Neutrophil (primary cell): ENCODE data around the gene CWF19L2.
"Not testable (repeated sequence)": the region's sequence is repeated elsewhere in the genome, so short reads cannot be mapped to it uniquely, and the experiment has no call there.

ENCODE experiments used
- H3K27ac ChIP-seq: fragments of 200-600 bp; sonication (generic); 2 replicates; pipeline ENCODE4 v1.5.1; 2016; ENCODE audit warnings: mild to moderate bottlenecking, moderate library complexity
- H3K27me3 ChIP-seq: fragments of 200-600 bp; sonication (generic); 2 replicates; pipeline ENCODE4 v1.6.0; 2016; ENCODE audit warnings: mild to moderate bottlenecking
- H3K36me3 ChIP-seq: fragments of 200-600 bp; sonication (generic); 2 replicates; pipeline ENCODE4 v1.5.1; 2017
- H3K4me1 ChIP-seq, 2 experiments: fragments of 200-600 bp in 1 of 2; sonication (generic) in 1 of 2; 1 replicate in 1 of 2; 2 replicates in 1 of 2; pipeline versions ENCODE4 v1.5.1 to v1.6.1; 2013 to 2016; ENCODE audit warnings: low read depth in 1 of 2, low read length in 1 of 2, mild to moderate bottlenecking in 1 of 2, moderate library complexity in 1 of 2; ENCODE audit not compliant: control insufficient read depth in 1 of 2, insufficient read depth in 1 of 2
- H3K4me3 ChIP-seq, 2 experiments: fragments of 200-600 bp in 1 of 2; sonication (generic) in 1 of 2; 1 replicate in 1 of 2; 2 replicates in 1 of 2; pipeline ENCODE4 v1.5.1; 2013 to 2016; ENCODE audit warnings: low read depth in 1 of 2, low read length in 1 of 2, mild to moderate bottlenecking in 1 of 2, moderate library complexity in 1 of 2
- H3K9me3 ChIP-seq: fragments of 200-600 bp; sonication (generic); 2 replicates; pipeline ENCODE4 v1.5.1; 2016
- TF ChIP-seq, protein P1 (sequence below): fragments of 200-600 bp; sonication (generic); IDR thresholded peaks from 2 replicates; pipeline ENCODE4 v1.5.1; 2016; ENCODE audit warnings: antibody characterized with exemption

The CWF19L2 gene

GRCh38 chr11:107397357-107397756 lies 60.3 kb downstream of the CWF19L2 start:
- Histone ChIP-seq H3K9me3 (no peaks in the 10 kb centered on the region), H3K4me3 (no peak overlapping the region), H3K27ac (no peak overlapping the region), H3K36me3 (peaks cover 5% of the 10 kb centered on the region), H3K4me1 (no peaks in the 10 kb centered on the region), H3K27me3 (no peaks in the 10 kb centered on the region)
- TF ChIP-seq, protein P1, sequence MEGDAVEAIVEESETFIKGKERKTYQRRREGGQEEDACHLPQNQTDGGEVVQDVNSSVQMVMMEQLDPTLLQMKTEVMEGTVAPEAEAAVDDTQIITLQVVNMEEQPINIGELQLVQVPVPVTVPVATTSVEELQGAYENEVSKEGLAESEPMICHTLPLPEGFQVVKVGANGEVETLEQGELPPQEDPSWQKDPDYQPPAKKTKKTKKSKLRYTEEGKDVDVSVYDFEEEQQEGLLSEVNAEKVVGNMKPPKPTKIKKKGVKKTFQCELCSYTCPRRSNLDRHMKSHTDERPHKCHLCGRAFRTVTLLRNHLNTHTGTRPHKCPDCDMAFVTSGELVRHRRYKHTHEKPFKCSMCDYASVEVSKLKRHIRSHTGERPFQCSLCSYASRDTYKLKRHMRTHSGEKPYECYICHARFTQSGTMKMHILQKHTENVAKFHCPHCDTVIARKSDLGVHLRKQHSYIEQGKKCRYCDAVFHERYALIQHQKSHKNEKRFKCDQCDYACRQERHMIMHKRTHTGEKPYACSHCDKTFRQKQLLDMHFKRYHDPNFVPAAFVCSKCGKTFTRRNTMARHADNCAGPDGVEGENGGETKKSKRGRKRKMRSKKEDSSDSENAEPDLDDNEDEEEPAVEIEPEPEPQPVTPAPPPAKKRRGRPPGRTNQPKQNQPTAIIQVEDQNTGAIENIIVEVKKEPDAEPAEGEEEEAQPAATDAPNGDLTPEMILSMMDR: no peak

DNA sequence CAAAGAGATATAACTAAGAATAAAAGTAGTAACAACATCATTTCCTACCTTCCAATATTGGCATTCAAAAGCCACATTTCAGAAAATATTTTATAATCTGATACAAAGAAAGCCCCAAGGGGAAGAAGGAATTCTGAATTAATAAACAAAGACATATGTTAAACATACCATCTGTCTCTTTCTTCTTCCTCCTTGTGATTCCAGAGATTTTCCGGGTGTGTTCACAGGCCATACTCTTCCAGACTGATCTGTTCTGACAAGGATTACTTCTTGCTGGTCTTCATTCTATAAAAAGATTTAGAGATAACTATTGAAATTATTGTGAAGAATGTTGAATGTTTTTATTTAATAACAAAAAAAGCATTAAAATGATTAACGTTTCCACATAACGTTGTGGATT lies 65.0 kb downstream of the CWF19L2 start:
- Histone ChIP-seq H3K27ac (no peak overlapping the region), H3K36me3 (peaks cover 38% of the 10 kb centered on the region), H3K27me3 (no peaks in the 10 kb centered on the region), H3K4me1 (no peaks in the 10 kb centered on the region), H3K9me3 (no peaks in the 10 kb centered on the region), H3K4me3 (no peak overlapping the region)
- TF ChIP-seq, protein P1: no peak

GRCh38 chr11:107390701-107391100 lies 66.9 kb downstream of the CWF19L2 start:
- not testable (repeated sequence) for H3K4me3 ChIP-seq, H3K27ac ChIP-seq, H3K4me1 ChIP-seq, H3K27me3 ChIP-seq, H3K9me3 ChIP-seq
- H3K36me3 ChIP-seq: peaks cover 38% of the 10 kb centered on the region

DNA sequence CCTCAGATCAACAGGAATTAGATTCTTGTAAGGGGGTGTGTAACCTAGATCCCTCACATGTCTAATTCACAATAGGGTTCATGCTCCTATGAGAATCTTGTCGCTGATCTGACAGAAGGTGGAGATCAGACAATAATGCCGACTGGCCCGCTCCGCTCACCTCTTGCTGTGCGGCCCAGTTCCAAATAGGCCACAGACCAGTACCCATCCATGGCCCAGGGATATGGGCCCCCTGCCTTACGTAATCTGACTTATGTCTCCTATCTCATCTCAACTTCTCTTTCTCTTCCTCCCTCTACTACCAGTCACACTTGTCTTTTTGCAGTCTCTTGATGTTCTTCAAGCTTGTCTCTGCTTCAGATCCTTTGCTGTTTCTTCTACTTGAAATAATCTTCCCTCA lies 70.0 kb downstream of the CWF19L2 start:
- Histone ChIP-seq H3K9me3 (no peaks in the 10 kb centered on the region), H3K27ac (no peak overlapping the region), H3K27me3 (no peaks in the 10 kb centered on the region), H3K4me1 (no peaks in the 10 kb centered on the region), H3K36me3 (peaks cover 36% of the 10 kb centered on the region), H3K4me3 (no peak overlapping the region)
- TF ChIP-seq, protein P1: no peak

GRCh38 chr11:107385361-107385981 lies 72.2 kb downstream of the CWF19L2 start:
- peaks cover 16% of the 10 kb centered on the region for H3K36me3 ChIP-seq
- H3K4me3 ChIP-seq: no peak overlapping the region
- H3K27me3 ChIP-seq: no peaks in the 10 kb centered on the region
- no peaks in the 10 kb centered on the region for H3K4me1 ChIP-seq
- H3K27ac ChIP-seq: no peak overlapping the region
- TF ChIP-seq, protein P1: no peak
- H3K9me3 ChIP-seq: no peaks in the 10 kb centered on the region

GRCh38 chr11:107384144-107384852 lies 73.3 kb downstream of the CWF19L2 start:
- peaks cover 4% of the 10 kb centered on the region for H3K36me3 ChIP-seq
- TF ChIP-seq, protein P1: no peak
- H3K4me3 ChIP-seq: no peak overlapping the region
- H3K27ac ChIP-seq: no peak overlapping the region
- H3K27me3 ChIP-seq: no peaks in the 10 kb centered on the region
- no peaks in the 10 kb centered on the region for H3K4me1 ChIP-seq
- no peaks in the 10 kb centered on the region for H3K9me3 ChIP-seq
